AG04450 (cell line): Measurements from ENCODE around the gene TAS1R3. TPM values are rescaled to one million over a fixed set of nuclear protein-coding genes. Genes with fewer than 3 reads are reported as not detected.

ENCODE experiments used
- CTCF ChIA-PET: fragments of 300-600, 350-600 bp; formaldehyde crosslinking; extraction: SDS; loops from one replicate; lab custom pipeline; 2022; ENCODE audit warnings: antibody characterized with exemption, inconsistent platforms; lab: Charles Lee
- POLR2A ChIA-PET: fragments of 350-600 bp; formaldehyde crosslinking; extraction: SDS; loops from one replicate; lab custom pipeline; 2021; ENCODE audit warnings: antibody characterized with exemption, inconsistent platforms; lab: Yijun Ruan, JAX
- DNase-seq: peaks from one replicate; pipeline ENCODE4 v3.0.0-alpha.2; 2011; ENCODE audit warnings: low read depth, low spot score
- H3K27ac ChIP-seq: one replicate; pipeline ENCODE4 v1.5.1; 2012; ENCODE audit warnings: low read depth, low read length, control low read depth
- H3K27me3 ChIP-seq: one replicate; pipeline ENCODE4 v1.6.0; 2012; ENCODE audit warnings: low read length; ENCODE audit not compliant: control insufficient read depth, insufficient read depth
- H3K4me3 ChIP-seq: 2 replicates; pipeline ENCODE4 v1.5.1; 2011; ENCODE audit warnings: mild to moderate bottlenecking, low read depth, low read length, control low read depth
- H3K9me3 ChIP-seq: 2 replicates; pipeline ENCODE4 v1.5.1; 2012; ENCODE audit warnings: low read length; ENCODE audit not compliant: control insufficient read depth, insufficient read depth
- polyA plus RNA-seq: library from polyadenylated mRNA; depleted of rRNA; stranded (reverse); fragments of >200 nt; gene quantifications from 2 replicates; pipeline ENCODE4 v1.2.3, GENCODE V29; 2011
- TF ChIP-seq, protein P1 (sequence below): IDR thresholded peaks from 2 replicates; pipeline ENCODE4 v1.5.1; 2011; ENCODE audit warnings: low read depth, low read length, control low read depth, inconsistent platforms

TAS1R3 gene
- polyA plus RNA-seq, 1 experiment, result 0.10 TPM

GRCh38 chr1:1340185-1340584, 9.1 kb downstream of the TAS1R3 start:
- ChIA-PET POLR2A (interaction anchor here (1.1 kb wide), 1 partner anchor 10 kb away, joined by 3 read pairs; no protein-coding TSS in a partner anchor), CTCF (no interaction called here)
- Histone ChIP-seq H3K4me3 (no peak overlapping the region), H3K27ac (no peak overlapping the region), H3K9me3 (peaks cover 3% of the 10 kb centered on the region; the same call in 1 of the 2 replicates), H3K27me3 (no peaks in the 10 kb centered on the region)
- TF ChIP-seq, protein P1, sequence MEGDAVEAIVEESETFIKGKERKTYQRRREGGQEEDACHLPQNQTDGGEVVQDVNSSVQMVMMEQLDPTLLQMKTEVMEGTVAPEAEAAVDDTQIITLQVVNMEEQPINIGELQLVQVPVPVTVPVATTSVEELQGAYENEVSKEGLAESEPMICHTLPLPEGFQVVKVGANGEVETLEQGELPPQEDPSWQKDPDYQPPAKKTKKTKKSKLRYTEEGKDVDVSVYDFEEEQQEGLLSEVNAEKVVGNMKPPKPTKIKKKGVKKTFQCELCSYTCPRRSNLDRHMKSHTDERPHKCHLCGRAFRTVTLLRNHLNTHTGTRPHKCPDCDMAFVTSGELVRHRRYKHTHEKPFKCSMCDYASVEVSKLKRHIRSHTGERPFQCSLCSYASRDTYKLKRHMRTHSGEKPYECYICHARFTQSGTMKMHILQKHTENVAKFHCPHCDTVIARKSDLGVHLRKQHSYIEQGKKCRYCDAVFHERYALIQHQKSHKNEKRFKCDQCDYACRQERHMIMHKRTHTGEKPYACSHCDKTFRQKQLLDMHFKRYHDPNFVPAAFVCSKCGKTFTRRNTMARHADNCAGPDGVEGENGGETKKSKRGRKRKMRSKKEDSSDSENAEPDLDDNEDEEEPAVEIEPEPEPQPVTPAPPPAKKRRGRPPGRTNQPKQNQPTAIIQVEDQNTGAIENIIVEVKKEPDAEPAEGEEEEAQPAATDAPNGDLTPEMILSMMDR, result no peak
- no peak for DNase-seq

DNA sequence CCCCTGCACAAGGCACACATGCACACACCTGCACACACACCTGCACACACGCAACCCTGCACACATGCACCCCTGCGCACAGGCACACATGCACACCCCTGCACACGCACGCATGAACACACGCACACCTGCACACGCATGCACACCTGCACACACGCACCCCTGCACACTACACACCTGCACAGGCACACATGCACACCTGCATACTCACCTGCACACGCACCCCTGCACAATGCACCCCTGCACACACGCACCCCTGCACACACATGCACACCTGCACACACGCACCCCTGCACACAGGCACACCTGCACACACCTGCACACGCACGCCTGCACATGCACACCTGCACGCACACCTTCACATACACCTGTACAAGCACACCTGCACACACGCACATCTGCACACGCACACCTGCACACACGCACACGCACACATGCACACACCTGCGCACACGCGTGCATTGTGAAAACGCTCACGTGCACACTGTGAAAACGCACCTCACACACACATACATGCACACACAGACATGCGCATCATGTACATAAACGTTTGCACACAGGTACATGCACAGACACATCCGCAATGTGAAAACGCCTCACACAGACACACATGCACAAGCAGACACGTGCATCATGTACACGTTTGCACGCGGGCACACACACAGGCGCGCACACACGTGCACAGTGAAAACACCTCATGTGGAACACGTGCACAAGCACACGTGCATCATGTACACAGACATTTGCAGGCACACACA, 9.9 kb downstream of the TAS1R3 start:
- Histone ChIP-seq H3K27ac (no peak overlapping the region), H3K9me3 (peaks cover 3% of the 10 kb centered on the region; the same call in 1 of the 2 replicates), H3K27me3 (no peaks in the 10 kb centered on the region), H3K4me3 (no peak overlapping the region)
- no peak for DNase-seq
- ChIA-PET CTCF (no interaction called here), POLR2A (no interaction called here)
- TF ChIP-seq, protein P1, result no peak

GRCh38 chr1:1341549-1342021, 10.5 kb downstream of the TAS1R3 start:
- TF ChIP-seq, protein P1, result no peak
- DNase-seq, result no peak
- Histone ChIP-seq H3K9me3 (peaks cover 3% of the 10 kb centered on the region; the same call in 1 of the 2 replicates), H3K27me3 (no peaks in the 10 kb centered on the region), H3K4me3 (no peak overlapping the region), H3K27ac (no peak overlapping the region)
- ChIA-PET CTCF (no interaction called here), POLR2A (no interaction called here)

- H3K27me3 ChIP-seq, result no peaks in the 10 kb centered on the region
- no peak for DNase-seq
- ChIA-PET CTCF (no interaction called here), POLR2A (no interaction called here)
- TF ChIP-seq, protein P1, result no peak
- H3K9me3 ChIP-seq, result peaks cover 3% of the 10 kb centered on the region; the same call in 1 of the 2 replicates
- no peak overlapping the region for H3K4me3 ChIP-seq
- H3K27ac ChIP-seq, result no peak overlapping the region
These were observed 11.0 kb downstream of the TAS1R3 start for GRCh38 chr1:1342061-1342562.

DNA sequence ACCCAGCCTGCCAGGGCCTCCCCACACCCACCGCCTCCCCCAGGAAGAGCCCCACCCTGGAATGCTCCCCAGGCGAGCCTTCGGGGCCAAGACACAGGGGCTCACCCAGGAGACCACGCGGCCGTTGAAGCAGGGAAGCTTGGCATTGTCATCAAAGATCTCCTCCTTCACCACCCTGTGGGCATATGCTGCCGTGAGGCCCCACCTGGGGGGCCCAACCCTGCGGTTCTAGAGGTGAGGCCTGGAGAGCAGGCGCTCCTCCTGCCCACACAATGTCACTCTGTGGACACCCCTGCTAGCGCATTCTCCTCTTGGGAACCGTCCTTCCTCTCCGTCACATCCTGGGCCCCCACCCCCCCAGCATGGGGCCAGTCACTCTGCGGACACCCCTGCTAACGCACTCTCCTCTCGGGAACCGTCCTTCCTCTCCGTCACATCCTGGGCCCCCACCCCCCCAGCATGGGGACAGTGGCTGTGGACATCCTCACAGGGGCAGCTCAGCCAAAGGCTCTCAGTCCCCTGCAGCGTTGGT, 11.6 kb downstream of the TAS1R3 start:
- ChIA-PET POLR2A (no interaction called here), CTCF (no interaction called here)
- TF ChIP-seq, protein P1, result no peak
- DNase-seq, result no peak
- H3K27me3 ChIP-seq, result no peaks in the 10 kb centered on the region
- no peak overlapping the region for H3K27ac ChIP-seq
- H3K4me3 ChIP-seq, result no peak overlapping the region
- peaks cover 3% of the 10 kb centered on the region; the same call in 1 of the 2 replicates for H3K9me3 ChIP-seq
